Liver (tissue), 9 donors: Measurements from ENCODE around the gene TRAPPC3. TPM values are rescaled to one million over a fixed set of nuclear protein-coding genes. Genes with fewer than 3 reads are reported as not detected.

Experiments
- DNase-seq: peaks from one replicate; pipeline ENCODE4 v3.0.0-alpha.2; 2017; ENCODE audit warnings: low spot score
- H3K27ac ChIP-seq, 2 donors: one replicate each; pipeline ENCODE4 v1.7.0; 2013; ENCODE audit warnings: inconsistent platforms in 2 of 2, low read length in 2 of 2, control low read depth in 1 of 2, low read depth in 1 of 2, mild to moderate bottlenecking in 1 of 2
- H3K27me3 ChIP-seq, 4 donors: one replicate each; pipeline versions ENCODE4 v1.6.1 to v1.7.0; 2013; ENCODE audit warnings: low read length in 3 of 4, inconsistent platforms in 1 of 4, mild to moderate bottlenecking in 1 of 4, moderate library complexity in 1 of 4; ENCODE audit not compliant: control insufficient read depth in 4 of 4, insufficient read depth in 4 of 4
- H3K36me3 ChIP-seq, 4 donors: one replicate each; pipeline versions ENCODE4 v1.6.1 to v1.7.0; 2013; ENCODE audit warnings: low read length in 3 of 4, mild to moderate bottlenecking in 3 of 4, low read depth in 1 of 4, moderate library complexity in 1 of 4; ENCODE audit not compliant: control insufficient read depth in 4 of 4, insufficient read depth in 3 of 4
- H3K4me1 ChIP-seq, 4 donors: one replicate each; pipeline versions ENCODE4 v1.6.1 to v1.7.0; 2013; ENCODE audit warnings: low read length in 3 of 4, mild to moderate bottlenecking in 3 of 4, moderate library complexity in 1 of 4; ENCODE audit not compliant: control insufficient read depth in 4 of 4, insufficient read depth in 4 of 4
- H3K4me3 ChIP-seq, 3 donors: one replicate each; pipeline versions ENCODE4 v1.6.1 to v1.7.0; 2013; ENCODE audit warnings: low read length in 3 of 3, control low read depth in 1 of 3, low read depth in 1 of 3, mild to moderate bottlenecking in 1 of 3
- H3K9ac ChIP-seq, 2 donors: one replicate each; pipeline ENCODE4 v1.7.0; 2013; ENCODE audit warnings: low read length in 2 of 2, mild to moderate bottlenecking in 2 of 2, moderate library complexity in 2 of 2, control low read depth in 1 of 2, low read depth in 1 of 2
- H3K9me3 ChIP-seq, 4 donors: one replicate each; pipeline versions ENCODE4 v1.6.1 to v1.7.0; 2013; ENCODE audit warnings: low read length in 3 of 4; ENCODE audit not compliant: control insufficient read depth in 4 of 4
- ATF3 ChIP-seq: IDR thresholded peaks from 2 replicates; pipeline ENCODE4 v1.6.1; 2016; ENCODE audit warnings: antibody characterized with exemption
- CTCF ChIP-seq: fragments of 150-350 bp; IDR thresholded peaks from 2 replicates; pipeline ENCODE4 v1.5.1; 2017; ENCODE audit warnings: improper control_type of control experiment, low read depth, low read length; ENCODE audit not compliant: missing input control
- EGR1 ChIP-seq, 2 donors: IDR thresholded peaks; 2 replicates each; pipeline ENCODE4 v1.6.1; 2016 to 2018; ENCODE audit warnings: antibody characterized with exemption in 2 of 2, low read depth in 2 of 2
- FOXA1 ChIP-seq: IDR thresholded peaks from 2 replicates; pipeline ENCODE4 v1.6.1; 2016; ENCODE audit warnings: antibody characterized with exemption
- FOXA2 ChIP-seq: IDR thresholded peaks from 2 replicates; pipeline ENCODE4 v1.6.1; 2016; ENCODE audit warnings: antibody characterized with exemption
- GABPA ChIP-seq, 2 donors: IDR thresholded peaks in 1 of 2; conservative IDR thresholded peaks in 1 of 2; 2 replicates each; pipeline ENCODE4 v1.6.1; 2016; ENCODE audit warnings: antibody characterized with exemption in 2 of 2, mild to moderate bottlenecking in 1 of 2, moderate library complexity in 1 of 2
- HNF4A ChIP-seq, 2 donors: conservative IDR thresholded peaks; 2 replicates each; pipeline ENCODE4 v1.6.1; 2016; ENCODE audit warnings: antibody characterized with exemption in 2 of 2, mild to moderate bottlenecking in 2 of 2
- HNF4G ChIP-seq: IDR thresholded peaks from 2 replicates; pipeline ENCODE4 v1.6.1; 2016; ENCODE audit warnings: antibody characterized with exemption
- JUND ChIP-seq, 2 donors: IDR thresholded peaks; 2 replicates each; pipeline ENCODE4 v1.6.1; 2016; ENCODE audit warnings: antibody characterized with exemption in 2 of 2
- MAX ChIP-seq: IDR thresholded peaks from 2 replicates; pipeline ENCODE4 v1.6.1; 2016; ENCODE audit warnings: antibody characterized with exemption
- NR2F2 ChIP-seq: IDR thresholded peaks from 2 replicates; pipeline ENCODE4 v1.6.1; 2016; ENCODE audit warnings: antibody characterized with exemption
- RAD21 ChIP-seq, 2 donors: IDR thresholded peaks; 2 replicates each; pipeline ENCODE4 v1.6.1; 2016; ENCODE audit warnings: antibody characterized with exemption in 2 of 2, mild to moderate bottlenecking in 2 of 2
- REST ChIP-seq: IDR thresholded peaks from 2 replicates; pipeline ENCODE4 v1.6.1; 2016; ENCODE audit warnings: antibody characterized with exemption, mild to moderate bottlenecking
- RXRA ChIP-seq, 2 donors: IDR thresholded peaks; 2 replicates each; pipeline ENCODE4 v1.6.1; 2017 to 2018; ENCODE audit warnings: antibody characterized with exemption in 2 of 2, mild to moderate bottlenecking in 1 of 2
- SP1 ChIP-seq: IDR thresholded peaks from 2 replicates; pipeline ENCODE4 v1.6.1; 2018; ENCODE audit warnings: antibody characterized with exemption, mild to moderate bottlenecking
- TAF1 ChIP-seq: conservative IDR thresholded peaks from 2 replicates; pipeline ENCODE4 v1.6.1; 2016; ENCODE audit warnings: antibody characterized with exemption, mild to moderate bottlenecking
- YY1 ChIP-seq: IDR thresholded peaks from 2 replicates; pipeline ENCODE4 v1.6.1; 2016; ENCODE audit warnings: antibody characterized with exemption, mild to moderate bottlenecking
- ZBTB33 ChIP-seq: IDR thresholded peaks from 2 replicates; pipeline ENCODE4 v1.6.1; 2016; ENCODE audit warnings: antibody characterized with exemption
- WGBS: extraction: QIAGEN DNeasy Blood & Tissue Kit; methylation state at CpG from one replicate; pipeline ENCODE4 v1.1.7; 2013; 5-methylcytosine and 5-hydroxymethylcytosine counted together
- polyA plus RNA-seq, 2 donors: library from polyadenylated mRNA; stranded (reverse) in 1 of 2; unstranded in 1 of 2; fragments of 200-250 nt in 1 of 2; fragments of >200 nt in 1 of 2; fragmentation: Nextera tagmentation in 1 of 2; extraction: Ambion mirVana in 1 of 2; gene quantifications; one replicate each; pipeline versions ENCODE4 v1.2.1 to v1.2.3, GENCODE V29; 2013 to 2015
- total RNA-seq, 2 donors: library from RNA; depleted of rRNA; stranded (reverse); fragments of >200 nt; gene quantifications; one replicate each; pipeline ENCODE4 v1.2.3, GENCODE V29; 2014
- donor health status: healthy.
- donor health status: healthy.
- donor health status: healthy.
- donor health status: healthy.
- donor health status: healthy.

TRAPPC3 gene
- total and polyA plus RNA-seq, 4 donors: 24.2 to 56.1 (median 30.4) TPM

- peaks cover 6 to 15% (median 11%) of the 10 kb centered on the region in 4 donors for H3K4me1 ChIP-seq
- DNase-seq: no peak
- no peak overlapping the region for H3K27ac ChIP-seq
- H3K4me3 ChIP-seq: no peak overlapping the region
- TF ChIP-seq CTCF (no peak), HNF4A (conservative IDR thresholded peaks at IDR 0.05) (no peak), GABPA (IDR thresholded peaks at IDR 0.05 in 1 of 2, conservative IDR thresholded peaks at IDR 0.05 in 1 of 2) (no peak), MAX (no peak), FOXA2 (no peak), HNF4G (no peak), NR2F2 (no peak), TAF1 (no peak), RAD21 (IDR thresholded peaks at IDR 0.05) (no peak), FOXA1 (no peak), EGR1 (IDR thresholded peaks at IDR 0.05; ENCODE audit: low read depth in 2 of 2) (no peak), ZBTB33 (no peak), REST (no peak), ATF3 (no peak), SP1 (no peak), YY1 (no peak), JUND (IDR thresholded peaks at IDR 0.05) (no peak), RXRA (IDR thresholded peaks at IDR 0.05) (no peak)
- no peaks in the 10 kb centered on the region for H3K9me3 ChIP-seq
- H3K9ac ChIP-seq: no peak overlapping the region
- peaks cover 7 to 43% (median 23%) of the 10 kb centered on the region in 4 donors for H3K36me3 ChIP-seq
- WGBS: 94% methylated on average over 17 of the region's 17 CpGs
- no peaks in the 10 kb centered on the region for H3K27me3 ChIP-seq
Observed at GRCh38 chr1:36092166-36092797, 57.0 kb downstream of the TRAPPC3 start.
